ENCODE results near the gene GLRA3. TPM values are rescaled to one million over a fixed set of nuclear protein-coding genes. Genes with fewer than 3 reads are reported as not detected.

GLRA3 gene
- total RNA-seq, 5 donors from 2014 or later (not counting 1 experiment from before 2014, with no cell fraction given), result not detected

GRCh38 chr4:174690665-174691064 lies 138.4 kb downstream of the GLRA3 start:
- no CpG with 5 or more reads among the region's 1 CpG for WGBS (ENCODE audit: insufficient coverage)
- Mint-ChIP-seq H3K27me3 (peaks cover 0 to 9% of the 10 kb centered on the region in 2 donors), H3K27ac (no peak overlapping the region), H3K36me3 (no peaks in the 10 kb centered on the region), H3K4me3 (no peak overlapping the region), H3K9me3 (peaks cover 0 to 14% (median 12%) of the 10 kb centered on the region in 3 donors), H3K4me1 (no peaks in the 10 kb centered on the region)
- no peak overlapping the region for H3K4me3 ChIP-seq (ENCODE audit: control insufficient read depth in 1 of 2, extremely low read depth in 1 of 2, low read length in 1 of 2)
- DNase-seq, result no peak
- POLR2A ChIA-PET, result no interaction called here
- H3K4me1 ChIP-seq (ENCODE audit: control insufficient read depth in 1 of 2, extremely low read depth in 1 of 2, insufficient read depth in 2 of 2, low read length in 2 of 2), result no peaks in the 10 kb centered on the region
- no peaks in the 10 kb centered on the region for H3K27me3 ChIP-seq (replicated peaks in 1 of 2; ENCODE audit: control insufficient read depth in 2 of 2, extremely low read depth in 1 of 2, insufficient read depth in 2 of 2, low read length in 1 of 2)
- H3K27ac ChIP-seq (ENCODE audit: low read length), result no peak overlapping the region
- CTCF ChIA-PET, result no interaction called here
- H3K36me3 ChIP-seq (ENCODE audit: control insufficient read depth in 2 of 2, extremely low read depth in 1 of 2, insufficient read depth in 1 of 2, low read length in 1 of 2), result no peaks in the 10 kb centered on the region
- ATAC-seq (replicated peaks in 1 of 4), result no peak
- H3K9me3 ChIP-seq, result no peaks in the 10 kb centered on the region

GRCh38 chr4:174689618-174690017 lies 139.4 kb downstream of the GLRA3 start:
- peaks cover 0 to 9% of the 10 kb centered on the region in 2 donors for H3K27me3 Mint-ChIP-seq
- DNase-seq (no peak), ATAC-seq (replicated peaks in 1 of 4) (no peak)
- no peaks in the 10 kb centered on the region for H3K36me3 Mint-ChIP-seq
- H3K4me1 ChIP-seq (ENCODE audit: control insufficient read depth in 1 of 2, extremely low read depth in 1 of 2, insufficient read depth in 2 of 2, low read length in 2 of 2), result no peaks in the 10 kb centered on the region
- no peaks in the 10 kb centered on the region for H3K36me3 ChIP-seq (ENCODE audit: control insufficient read depth in 2 of 2, extremely low read depth in 1 of 2, insufficient read depth in 1 of 2, low read length in 1 of 2)
- H3K4me1 Mint-ChIP-seq, result no peaks in the 10 kb centered on the region
- no CpG with 5 or more reads among the region's 4 CpGs for WGBS (ENCODE audit: insufficient coverage)
- ChIA-PET POLR2A (no interaction called here), CTCF (no interaction called here)
- H3K4me3 Mint-ChIP-seq, result no peak overlapping the region
- H3K4me3 ChIP-seq (ENCODE audit: control insufficient read depth in 1 of 2, extremely low read depth in 1 of 2, low read length in 1 of 2), result no peak overlapping the region
- no peak overlapping the region for H3K27ac Mint-ChIP-seq
- H3K9me3 Mint-ChIP-seq, result peaks cover 0 to 14% (median 12%) of the 10 kb centered on the region in 3 donors
- no peaks in the 10 kb centered on the region for H3K27me3 ChIP-seq (replicated peaks in 1 of 2; ENCODE audit: control insufficient read depth in 2 of 2, extremely low read depth in 1 of 2, insufficient read depth in 2 of 2, low read length in 1 of 2)
- no peaks in the 10 kb centered on the region for H3K9me3 ChIP-seq
- H3K27ac ChIP-seq (ENCODE audit: low read length), result no peak overlapping the region

GRCh38 chr4:174686826-174687225 lies 142.2 kb downstream of the GLRA3 start:
- H3K36me3 ChIP-seq (ENCODE audit: control insufficient read depth in 2 of 2, extremely low read depth in 1 of 2, insufficient read depth in 1 of 2, low read length in 1 of 2), result no peaks in the 10 kb centered on the region
- ATAC-seq (replicated peaks in 1 of 4), result no peak
- Mint-ChIP-seq H3K4me3 (no peak overlapping the region), H3K36me3 (no peaks in the 10 kb centered on the region), H3K27ac (no peak overlapping the region), H3K4me1 (no peaks in the 10 kb centered on the region), H3K9me3 (peaks cover 0 to 14% (median 12%) of the 10 kb centered on the region in 3 donors), H3K27me3 (no peaks in the 10 kb centered on the region)
- POLR2A ChIA-PET, result no interaction called here
- no peaks in the 10 kb centered on the region for H3K4me1 ChIP-seq (ENCODE audit: control insufficient read depth in 1 of 2, extremely low read depth in 1 of 2, insufficient read depth in 2 of 2, low read length in 2 of 2)
- H3K9me3 ChIP-seq, result no peaks in the 10 kb centered on the region
- H3K27me3 ChIP-seq (replicated peaks in 1 of 2; ENCODE audit: control insufficient read depth in 2 of 2, extremely low read depth in 1 of 2, insufficient read depth in 2 of 2, low read length in 1 of 2), result no peaks in the 10 kb centered on the region
- H3K4me3 ChIP-seq (ENCODE audit: control insufficient read depth in 1 of 2, extremely low read depth in 1 of 2, low read length in 1 of 2), result no peak overlapping the region
- CTCF ChIA-PET, result no interaction called here
- no peak for DNase-seq
- H3K27ac ChIP-seq (ENCODE audit: low read length), result no peak overlapping the region

GRCh38 chr4:174681723-174682300 lies 147.2 kb downstream of the GLRA3 start:
- Histone ChIP-seq H3K27ac (ENCODE audit: low read length) (no peak overlapping the region), H3K9me3 (no peaks in the 10 kb centered on the region), H3K36me3 (ENCODE audit: control insufficient read depth in 2 of 2, extremely low read depth in 1 of 2, insufficient read depth in 1 of 2, low read length in 1 of 2) (no peaks in the 10 kb centered on the region), H3K4me1 (ENCODE audit: control insufficient read depth in 1 of 2, extremely low read depth in 1 of 2, insufficient read depth in 2 of 2, low read length in 2 of 2) (no peaks in the 10 kb centered on the region), H3K4me3 (ENCODE audit: control insufficient read depth in 1 of 2, extremely low read depth in 1 of 2, low read length in 1 of 2) (no peak overlapping the region), H3K27me3 (replicated peaks in 1 of 2; ENCODE audit: control insufficient read depth in 2 of 2, extremely low read depth in 1 of 2, insufficient read depth in 2 of 2, low read length in 1 of 2) (no peaks in the 10 kb centered on the region)
- Mint-ChIP-seq H3K9me3 (no peaks in the 10 kb centered on the region), H3K36me3 (no peaks in the 10 kb centered on the region), H3K27ac (no peak overlapping the region), H3K27me3 (peaks cover 0 to 3% of the 10 kb centered on the region in 2 donors), H3K4me1 (no peaks in the 10 kb centered on the region), H3K4me3 (no peak overlapping the region)
- POLR2A ChIA-PET, result no interaction called here
- DNase-seq (no peak), ATAC-seq (replicated peaks in 1 of 4) (no peak)
- 70% methylated on average over 1 of the region's 4 CpGs for WGBS (ENCODE audit: insufficient coverage)
- CTCF ChIA-PET, result no interaction called here

GRCh38 chr4:174674305-174674840 lies 154.7 kb downstream of the GLRA3 start:
- DNase-seq (no peak), ATAC-seq (replicated peaks in 1 of 4) (no peak)
- H3K4me3 ChIP-seq (ENCODE audit: control insufficient read depth in 1 of 2, extremely low read depth in 1 of 2, low read length in 1 of 2), result no peak overlapping the region
- no CpG with 5 or more reads among the region's 1 CpG for WGBS (ENCODE audit: insufficient coverage)
- CTCF ChIA-PET, result no interaction called here
- no peak overlapping the region for H3K27ac Mint-ChIP-seq
- no peaks in the 10 kb centered on the region for H3K36me3 ChIP-seq (ENCODE audit: control insufficient read depth in 2 of 2, extremely low read depth in 1 of 2, insufficient read depth in 1 of 2, low read length in 1 of 2)
- H3K36me3 Mint-ChIP-seq, result no peaks in the 10 kb centered on the region
- POLR2A ChIA-PET, result no interaction called here
- H3K4me3 Mint-ChIP-seq, result no peak overlapping the region
- H3K27me3 ChIP-seq (replicated peaks in 1 of 2; ENCODE audit: control insufficient read depth in 2 of 2, extremely low read depth in 1 of 2, insufficient read depth in 2 of 2, low read length in 1 of 2), result no peaks in the 10 kb centered on the region
- peaks cover 0 to 16% of the 10 kb centered on the region in 2 donors for H3K27me3 Mint-ChIP-seq
- H3K9me3 Mint-ChIP-seq, result no peaks in the 10 kb centered on the region
- H3K4me1 ChIP-seq (ENCODE audit: control insufficient read depth in 1 of 2, extremely low read depth in 1 of 2, insufficient read depth in 2 of 2, low read length in 2 of 2), result no peaks in the 10 kb centered on the region
- no peaks in the 10 kb centered on the region for H3K4me1 Mint-ChIP-seq
- no peak overlapping the region for H3K27ac ChIP-seq (ENCODE audit: low read length)
- H3K9me3 ChIP-seq, result no peaks in the 10 kb centered on the region

- H3K36me3 ChIP-seq (ENCODE audit: control insufficient read depth in 2 of 2, extremely low read depth in 1 of 2, insufficient read depth in 1 of 2, low read length in 1 of 2), result no peaks in the 10 kb centered on the region
- no peak for DNase-seq
- H3K4me3 ChIP-seq (ENCODE audit: control insufficient read depth in 1 of 2, extremely low read depth in 1 of 2, low read length in 1 of 2), result no peak overlapping the region
- no peak overlapping the region for H3K4me3 Mint-ChIP-seq
- H3K27me3 ChIP-seq (replicated peaks in 1 of 2; ENCODE audit: control insufficient read depth in 2 of 2, extremely low read depth in 1 of 2, insufficient read depth in 2 of 2, low read length in 1 of 2), result no peaks in the 10 kb centered on the region
- no peaks in the 10 kb centered on the region for H3K4me1 Mint-ChIP-seq
- no peak for ATAC-seq (replicated peaks in 1 of 4)
- no peaks in the 10 kb centered on the region for H3K4me1 ChIP-seq (ENCODE audit: control insufficient read depth in 1 of 2, extremely low read depth in 1 of 2, insufficient read depth in 2 of 2, low read length in 2 of 2)
- no peak overlapping the region for H3K27ac ChIP-seq (ENCODE audit: low read length)
- ChIA-PET CTCF (no interaction called here), POLR2A (no interaction called here)
- peaks cover 0 to 13% of the 10 kb centered on the region in 2 donors for H3K27me3 Mint-ChIP-seq
- H3K27ac Mint-ChIP-seq, result no peak overlapping the region
- H3K9me3 ChIP-seq, result no peaks in the 10 kb centered on the region
- no peaks in the 10 kb centered on the region for H3K9me3 Mint-ChIP-seq
- H3K36me3 Mint-ChIP-seq, result no peaks in the 10 kb centered on the region
Observed at GRCh38 chr4:174673865-174674264, 155.2 kb downstream of the GLRA3 start.

GRCh38 chr4:174672276-174672675 lies 156.8 kb downstream of the GLRA3 start:
- H3K27ac Mint-ChIP-seq, result no peak overlapping the region
- Histone ChIP-seq H3K27me3 (replicated peaks in 1 of 2; ENCODE audit: control insufficient read depth in 2 of 2, extremely low read depth in 1 of 2, insufficient read depth in 2 of 2, low read length in 1 of 2) (no peaks in the 10 kb centered on the region), H3K4me1 (ENCODE audit: control insufficient read depth in 1 of 2, extremely low read depth in 1 of 2, insufficient read depth in 2 of 2, low read length in 2 of 2) (no peaks in the 10 kb centered on the region), H3K36me3 (ENCODE audit: control insufficient read depth in 2 of 2, extremely low read depth in 1 of 2, insufficient read depth in 1 of 2, low read length in 1 of 2) (no peaks in the 10 kb centered on the region), H3K27ac (ENCODE audit: low read length) (no peak overlapping the region), H3K4me3 (ENCODE audit: control insufficient read depth in 1 of 2, extremely low read depth in 1 of 2, low read length in 1 of 2) (no peak overlapping the region), H3K9me3 (no peaks in the 10 kb centered on the region)
- no peak overlapping the region for H3K4me3 Mint-ChIP-seq
- POLR2A ChIA-PET, result no interaction called here
- no peak for ATAC-seq (replicated peaks in 1 of 4)
- no peaks in the 10 kb centered on the region for H3K36me3 Mint-ChIP-seq
- no peaks in the 10 kb centered on the region for H3K4me1 Mint-ChIP-seq
- peaks cover 0 to 13% of the 10 kb centered on the region in 2 donors for H3K27me3 Mint-ChIP-seq
- CTCF ChIA-PET, result interaction anchor here in 1 of 2 donors (0.9 kb wide), 1 partner anchor 20 kb away, joined by 4 read pairs; no protein-coding TSS in a partner anchor
- no peak for DNase-seq
- WGBS (ENCODE audit: insufficient coverage), result no CpG with 5 or more reads among the region's 4 CpGs
- no peaks in the 10 kb centered on the region for H3K9me3 Mint-ChIP-seq
